Mesendoderm (in vitro differentiated cells): ENCODE measurements around the gene DAB2.

Source experiments
- DNase-seq: peaks from one replicate; pipeline ENCODE4 v3.0.0; 2013
- H2AK5ac ChIP-seq: 2 replicates; pipeline ENCODE4 v1.6.1; 2013; ENCODE audit warnings: low read length, inconsistent platforms
- H2BK120ac ChIP-seq: 2 replicates; pipeline ENCODE4 v1.6.1; 2013; ENCODE audit warnings: low read depth, mild to moderate bottlenecking, low read length, moderate library complexity, mixed read lengths
- H2BK15ac ChIP-seq: replicated peaks from 2 replicates; pipeline ENCODE4 v1.6.1; 2013; ENCODE audit warnings: low read depth, mild to moderate bottlenecking, moderate library complexity
- H2BK5ac ChIP-seq: 2 replicates; pipeline ENCODE4 v1.6.1; 2013; ENCODE audit warnings: low read length, inconsistent platforms
- H3K18ac ChIP-seq: 2 replicates; pipeline ENCODE4 v1.6.1; 2013; ENCODE audit warnings: mild to moderate bottlenecking, low read length, mixed read lengths
- H3K23ac ChIP-seq: one replicate; pipeline ENCODE4 v1.6.1; 2013; ENCODE audit warnings: low read length
- H3K27ac ChIP-seq: 2 replicates; pipeline ENCODE4 v1.5.1; 2013; ENCODE audit warnings: low read depth, mild to moderate bottlenecking, inconsistent platforms, low read length, moderate library complexity
- H3K27me3 ChIP-seq: 2 replicates; pipeline ENCODE4 v1.6.1; 2013; ENCODE audit warnings: low read length, control low read depth, mild to moderate bottlenecking, inconsistent platforms; ENCODE audit not compliant: insufficient read depth, poor library complexity
- H3K36me3 ChIP-seq: 2 replicates; pipeline ENCODE4 v1.6.1; 2013; ENCODE audit warnings: low read length, inconsistent platforms; ENCODE audit not compliant: control insufficient read depth, insufficient read depth
- H3K4ac ChIP-seq: one replicate; pipeline ENCODE4 v1.6.1; 2013; ENCODE audit warnings: low read depth, mild to moderate bottlenecking, low read length, moderate library complexity
- H3K4me1 ChIP-seq: 2 replicates; pipeline ENCODE4 v1.6.1; 2013; ENCODE audit warnings: low read depth, low read length, inconsistent platforms; ENCODE audit not compliant: control insufficient read depth
- H3K4me2 ChIP-seq: 2 replicates; pipeline ENCODE4 v1.6.1; 2013; ENCODE audit warnings: low read length
- H3K4me3 ChIP-seq: 2 replicates; pipeline ENCODE4 v1.5.1; 2013; ENCODE audit warnings: mild to moderate bottlenecking, low read length
- H3K56ac ChIP-seq: one replicate; pipeline ENCODE4 v1.6.1; 2013; ENCODE audit warnings: low read length
- H3K79me1 ChIP-seq: 2 replicates; pipeline ENCODE4 v1.6.1; 2013; ENCODE audit warnings: low read length, inconsistent platforms
- H3K79me2 ChIP-seq: 2 replicates; pipeline ENCODE4 v1.6.1; 2013; ENCODE audit warnings: mild to moderate bottlenecking, low read length; ENCODE audit not compliant: control insufficient read depth, insufficient read depth
- H3K9ac ChIP-seq: 2 replicates; pipeline ENCODE4 v1.6.1; 2013; ENCODE audit warnings: low read length, inconsistent platforms
- H4K5ac ChIP-seq: one replicate; pipeline ENCODE4 v1.6.1; 2013; ENCODE audit warnings: low read length
- H4K8ac ChIP-seq: one replicate; pipeline ENCODE4 v1.6.1; 2013; ENCODE audit warnings: low read depth, mild to moderate bottlenecking, control low read depth, low read length, moderate library complexity
- WGBS: extraction: QIAGEN DNeasy Blood & Tissue Kit; methylation state at CpG from one replicate; pipeline ENCODE4 v1.1.7; 2013; ENCODE audit warnings: low lambda C conversion rate, missing lambda C conversion rate; ENCODE audit not compliant: insufficient coverage; ENCODE audit errors: extremely low coverage; 5-methylcytosine and 5-hydroxymethylcytosine counted together

The DAB2 gene

DNA sequence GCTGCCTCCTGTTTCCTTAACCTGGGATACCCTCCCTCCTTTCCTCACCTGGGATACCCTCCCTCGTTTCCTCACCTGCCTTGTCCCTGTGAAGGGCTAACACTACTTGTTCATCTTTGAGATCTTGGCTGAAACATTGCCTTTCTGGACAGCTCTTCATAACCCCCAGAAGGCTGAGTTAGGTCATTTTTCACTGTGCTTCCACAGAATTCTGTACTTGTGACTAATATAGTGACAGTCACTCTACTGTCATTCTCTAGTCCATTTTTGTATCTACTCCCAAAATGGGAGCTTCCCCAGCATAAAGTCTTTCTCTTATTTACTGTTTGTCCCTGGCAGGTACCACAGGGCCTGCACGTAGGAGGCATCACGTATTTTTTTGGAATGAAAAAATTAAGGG is 21.5 kb upstream of the DAB2 start:
- Histone ChIP-seq H3K9ac (no peak overlapping the region), H4K8ac (no peak overlapping the region), H2BK15ac (no peak overlapping the region), H3K56ac (no peak overlapping the region), H2BK120ac (no peak overlapping the region), H3K4ac (no peak overlapping the region), H3K4me2 (no peak overlapping the region), H3K79me2 (no peaks in the 10 kb centered on the region), H3K4me1 (no peaks in the 10 kb centered on the region), H2AK5ac (no peak overlapping the region), H3K27me3 (no peaks in the 10 kb centered on the region), H3K23ac (no peak overlapping the region), H3K79me1 (no peaks in the 10 kb centered on the region), H3K4me3 (no peak overlapping the region), H4K5ac (no peak overlapping the region), H3K18ac (no peak overlapping the region), H2BK5ac (no peak overlapping the region), H3K36me3 (no peaks in the 10 kb centered on the region), H3K27ac (no peak overlapping the region)
- WGBS = no CpG with 5 or more reads among the region's 3 CpGs
- DNase-seq = no peak

DNA sequence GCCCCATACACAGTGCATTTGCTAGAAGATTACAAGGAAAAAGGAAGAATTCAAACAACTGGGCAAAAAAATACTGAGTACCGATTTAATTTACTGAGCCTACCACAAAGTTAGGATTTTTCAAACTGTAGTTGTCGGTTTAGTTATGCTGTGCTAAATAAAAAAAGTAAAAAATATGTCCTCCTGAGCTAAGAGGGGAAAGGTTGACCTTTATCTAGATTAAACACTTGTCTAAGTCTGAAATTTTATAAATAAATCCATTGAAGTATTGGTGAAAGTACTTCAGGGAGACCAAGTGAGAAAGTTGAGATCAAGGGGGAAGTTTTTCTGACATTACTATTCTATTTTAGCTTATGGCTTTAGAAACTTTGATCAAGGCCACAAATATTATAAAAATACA is 19.1 kb upstream of the DAB2 start:
- Histone ChIP-seq H3K27me3 (no peaks in the 10 kb centered on the region), H2AK5ac (no peak overlapping the region), H3K18ac (no peak overlapping the region), H3K79me2 (no peaks in the 10 kb centered on the region), H3K56ac (no peak overlapping the region), H3K4me3 (no peak overlapping the region), H3K4me1 (no peaks in the 10 kb centered on the region), H3K4me2 (no peak overlapping the region), H2BK120ac (no peak overlapping the region), H4K5ac (no peak overlapping the region), H3K4ac (no peak overlapping the region), H3K27ac (no peak overlapping the region), H3K9ac (no peak overlapping the region), H2BK15ac (no peak overlapping the region), H2BK5ac (no peak overlapping the region), H4K8ac (no peak overlapping the region), H3K23ac (no peak overlapping the region), H3K36me3 (no peaks in the 10 kb centered on the region), H3K79me1 (no peaks in the 10 kb centered on the region)
- DNase-seq = no peak
- WGBS = no CpG with 5 or more reads among the region's 2 CpGs

DNA sequence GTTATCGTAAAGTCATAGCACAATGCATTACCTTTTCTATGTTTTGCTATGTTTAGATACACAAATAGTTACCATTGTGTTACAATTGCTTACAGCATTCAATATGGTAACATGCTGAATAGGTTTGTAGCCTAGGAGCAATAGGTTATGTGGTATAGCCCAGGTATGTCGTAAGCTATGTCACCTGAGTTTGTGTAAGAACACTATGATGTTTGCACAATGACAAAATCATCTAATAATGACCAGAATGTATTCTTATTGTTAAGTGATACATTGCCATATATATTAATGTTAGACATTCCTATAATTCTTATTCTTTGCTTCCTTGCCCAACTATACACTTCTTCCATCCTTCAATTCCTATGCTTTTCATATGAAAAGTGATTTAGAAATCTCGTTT is 18.2 kb upstream of the DAB2 start:
- Histone ChIP-seq H3K27ac (no peak overlapping the region), H3K4me1 (no peaks in the 10 kb centered on the region), H3K79me1 (no peaks in the 10 kb centered on the region), H3K27me3 (no peaks in the 10 kb centered on the region), H3K4me3 (no peak overlapping the region), H3K23ac (no peak overlapping the region), H3K79me2 (no peaks in the 10 kb centered on the region), H3K4ac (no peak overlapping the region), H4K5ac (no peak overlapping the region), H3K36me3 (no peaks in the 10 kb centered on the region), H2BK120ac (no peak overlapping the region), H2AK5ac (no peak overlapping the region), H3K56ac (no peak overlapping the region), H3K4me2 (no peak overlapping the region), H2BK5ac (no peak overlapping the region), H2BK15ac (no peak overlapping the region), H3K18ac (no peak overlapping the region), H3K9ac (no peak overlapping the region), H4K8ac (no peak overlapping the region)
- DNase-seq = no peak
- no CpG with 5 or more reads among the region's 3 CpGs for WGBS

DNA sequence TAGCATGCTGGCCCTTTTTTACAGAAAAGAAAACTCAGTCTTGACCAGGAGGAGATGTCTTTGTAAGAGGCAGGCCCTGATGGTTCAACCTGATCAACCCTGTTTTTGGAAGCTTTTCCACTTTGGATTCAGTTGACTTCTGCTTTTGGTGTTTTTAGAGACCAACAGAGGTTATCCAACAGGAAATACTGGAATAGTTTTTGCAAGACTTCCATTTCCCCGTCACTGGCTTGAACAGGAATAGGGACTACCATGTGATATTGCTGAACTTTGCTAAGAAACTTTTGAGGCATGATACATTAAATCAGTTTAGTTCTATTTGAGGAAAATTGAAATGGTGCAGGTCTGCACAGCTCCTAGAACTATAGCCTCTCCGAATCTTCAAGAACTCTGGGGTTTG is 17.1 kb upstream of the DAB2 start:
- no peak overlapping the region for H3K56ac ChIP-seq
- no peak overlapping the region for H4K8ac ChIP-seq
- no peak overlapping the region for H3K9ac ChIP-seq
- H2BK5ac ChIP-seq = no peak overlapping the region
- no peak overlapping the region for H2AK5ac ChIP-seq
- DNase-seq = no peak
- H3K36me3 ChIP-seq = no peaks in the 10 kb centered on the region
- no peak overlapping the region for H3K4me2 ChIP-seq
- no peak overlapping the region for H3K23ac ChIP-seq
- H3K79me2 ChIP-seq = no peaks in the 10 kb centered on the region
- no peaks in the 10 kb centered on the region for H3K4me1 ChIP-seq
- no peak overlapping the region for H4K5ac ChIP-seq
- no peak overlapping the region for H3K27ac ChIP-seq
- H2BK120ac ChIP-seq = no peak overlapping the region
- no CpG with 5 or more reads among the region's 2 CpGs for WGBS
- H2BK15ac ChIP-seq = no peak overlapping the region
- no peak overlapping the region for H3K4ac ChIP-seq
- no peaks in the 10 kb centered on the region for H3K27me3 ChIP-seq
- H3K18ac ChIP-seq = no peak overlapping the region
- no peak overlapping the region for H3K4me3 ChIP-seq
- H3K79me1 ChIP-seq = no peaks in the 10 kb centered on the region

DNA sequence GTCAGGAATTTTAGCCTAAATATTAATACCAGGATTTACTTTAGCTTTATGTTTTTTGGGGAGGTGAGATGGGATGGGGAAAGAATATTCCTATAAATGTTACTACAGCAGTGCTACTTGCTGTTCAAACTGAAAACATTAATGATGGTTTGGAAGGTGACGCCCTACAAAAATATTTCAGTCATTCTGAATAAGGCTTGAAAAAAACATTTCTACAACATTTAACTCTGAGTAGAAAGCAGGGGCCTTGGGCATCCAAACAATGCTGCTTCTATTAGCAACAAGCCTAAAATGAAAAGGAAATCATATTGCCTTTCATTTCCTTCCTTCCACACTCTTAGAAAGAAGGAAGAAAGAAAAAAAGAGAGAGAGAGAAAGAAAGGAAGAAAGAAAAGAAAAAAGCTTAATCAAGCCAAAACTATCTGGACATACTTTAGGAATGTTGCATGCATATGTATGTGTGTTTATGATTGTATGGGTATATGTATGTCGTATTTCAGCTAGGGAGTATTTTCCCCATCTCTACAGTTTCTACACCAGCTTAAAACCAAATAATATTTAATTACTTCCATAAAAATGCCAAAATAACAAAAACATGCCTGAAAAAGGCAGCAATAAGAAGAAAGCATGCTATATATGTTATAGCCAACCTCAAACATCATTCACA is 16.3 kb upstream of the DAB2 start:
- no peak overlapping the region for H3K4ac ChIP-seq
- WGBS = no CpG with 5 or more reads among the region's 2 CpGs
- DNase-seq = no peak
- no peaks in the 10 kb centered on the region for H3K79me2 ChIP-seq
- no peak overlapping the region for H3K18ac ChIP-seq
- H2AK5ac ChIP-seq = no peak overlapping the region
- H2BK120ac ChIP-seq = no peak overlapping the region
- H3K79me1 ChIP-seq = no peaks in the 10 kb centered on the region
- H3K56ac ChIP-seq = no peak overlapping the region
- no peaks in the 10 kb centered on the region for H3K36me3 ChIP-seq
- no peak overlapping the region for H4K8ac ChIP-seq
- no peak overlapping the region for H2BK5ac ChIP-seq
- H3K4me2 ChIP-seq = no peak overlapping the region
- H3K4me3 ChIP-seq = no peak overlapping the region
- no peaks in the 10 kb centered on the region for H3K4me1 ChIP-seq
- H3K27ac ChIP-seq = no peak overlapping the region
- H4K5ac ChIP-seq = no peak overlapping the region
- no peak overlapping the region for H3K23ac ChIP-seq
- no peaks in the 10 kb centered on the region for H3K27me3 ChIP-seq
- no peak overlapping the region for H2BK15ac ChIP-seq
- no peak overlapping the region for H3K9ac ChIP-seq
